HepG2 (cell line): ENCODE data around the gene SRC. TPM values are rescaled to one million over a fixed set of nuclear protein-coding genes. Genes with fewer than 3 reads are reported as not detected.

Source experiments
- CENPBD1 ChIP-seq: sonication (generic); formaldehyde crosslinking; IDR thresholded peaks from 2 replicates; pipeline ENCODE4 v1.8.0; 2022; ENCODE audit warnings: missing genetic modification reagents, low read depth, mild to moderate bottlenecking, borderline replicate concordance
- FUBP1 ChIP-seq: sonication (generic); formaldehyde crosslinking; IDR thresholded peaks from 2 replicates; pipeline ENCODE4 v1.5.1; 2020; ENCODE audit warnings: missing genetic modification reagents, mild to moderate bottlenecking, borderline replicate concordance
- HOXA9 ChIP-seq: sonication (generic); formaldehyde crosslinking; IDR thresholded peaks from 2 replicates; pipeline ENCODE4 v1.8.1; 2022; ENCODE audit warnings: missing genetic modification reagents, mild to moderate bottlenecking, moderate library complexity, borderline replicate concordance
- MXD1 ChIP-seq: sonication (generic); formaldehyde crosslinking; IDR thresholded peaks from 2 replicates; pipeline ENCODE4 v1.4.0; 2020; ENCODE audit warnings: mild to moderate bottlenecking, missing genetic modification reagents
- NKX3-1 ChIP-seq: sonication (generic); formaldehyde crosslinking; IDR thresholded peaks from 2 replicates; pipeline ENCODE4 v1.5.0; 2020; ENCODE audit warnings: missing genetic modification reagents
- NR2F1 ChIP-seq, 2 experiments: fragments of 450-650 bp in 1 of 2; formaldehyde crosslinking in 1 of 2; IDR thresholded peaks; 2 replicates each; pipeline versions ENCODE4 v1.5.0 to v1.6.1; 2016 to 2020; ENCODE audit warnings: mild to moderate bottlenecking in 1 of 2, missing compliant biosample characterization in 1 of 2, missing genetic modification reagents in 1 of 2, moderate library complexity in 1 of 2
- PRMT3 ChIP-seq: sonication (generic); formaldehyde crosslinking; IDR thresholded peaks from 2 replicates; pipeline ENCODE4 v1.8.1; 2022; ENCODE audit warnings: low read depth, mild to moderate bottlenecking, moderate library complexity, missing genetic modification reagents, borderline replicate concordance
- RAD21 ChIP-seq: fragments of 450-650 bp; formaldehyde crosslinking; IDR thresholded peaks from 2 replicates; pipeline ENCODE4 v1.5.0; 2020; ENCODE audit warnings: mild to moderate bottlenecking
- RNF2 ChIP-seq: fragments of 450-650 bp; conservative IDR thresholded peaks from 2 replicates; pipeline ENCODE4 v1.6.1; 2016; ENCODE audit warnings: low read depth
- SIN3A ChIP-seq: IDR thresholded peaks from 2 replicates; pipeline ENCODE4 v1.6.1; 2011; ENCODE audit warnings: low read depth, mild to moderate bottlenecking, control low read depth, low read length, borderline replicate concordance
- SIN3B ChIP-seq: fragments of 150-350 bp; IDR thresholded peaks from 2 replicates; pipeline ENCODE4 v1.6.1; 2014; ENCODE audit warnings: low read length
- SKI ChIP-seq: fragments of 450-650 bp; IDR thresholded peaks from one replicate; pipeline ENCODE4 v1.6.1; 2018; ENCODE audit warnings: mild to moderate bottlenecking; ENCODE audit not compliant: partially characterized antibody
- TAF15 ChIP-seq: fragments of 200-400 bp; formaldehyde crosslinking; IDR thresholded peaks from one replicate; pipeline ENCODE4 v1.6.1; 2018; ENCODE audit warnings: mild to moderate bottlenecking, low read depth, low read length; ENCODE audit not compliant: poor library complexity, severe bottlenecking
- U2AF2 ChIP-seq: fragments of 200-400 bp; formaldehyde crosslinking; IDR thresholded peaks from 2 replicates; pipeline ENCODE4 v1.6.1; 2017; ENCODE audit warnings: low read depth, mild to moderate bottlenecking, low read length
- YY1 ChIP-seq: IDR thresholded peaks from 2 replicates; pipeline ENCODE4 v1.6.1; 2011; ENCODE audit warnings: low read length, low read depth, moderate library complexity, mild to moderate bottlenecking; ENCODE audit not compliant: insufficient read depth, insufficient replicate concordance
- ZBTB38 ChIP-seq: sonication (generic); formaldehyde crosslinking; IDR thresholded peaks from 2 replicates; pipeline ENCODE4 v1.5.1; 2020; ENCODE audit warnings: mild to moderate bottlenecking, missing genetic modification reagents
- ZNF136 ChIP-seq: sonication (generic); formaldehyde crosslinking; IDR thresholded peaks from 2 replicates; pipeline ENCODE4 v1.8.1; 2022; ENCODE audit warnings: low read depth, mild to moderate bottlenecking, moderate library complexity, missing genetic modification reagents
- ZNF18 ChIP-seq: sonication (generic); formaldehyde crosslinking; IDR thresholded peaks from 2 replicates; pipeline ENCODE4 v1.8.0; 2022; ENCODE audit warnings: mild to moderate bottlenecking, missing genetic modification reagents; ENCODE audit not compliant: insufficient replicate concordance
- ZNF337 ChIP-seq: sonication (generic); formaldehyde crosslinking; IDR thresholded peaks from 2 replicates; pipeline ENCODE4 v1.5.1; 2020; ENCODE audit warnings: missing genetic modification reagents, low read depth, mild to moderate bottlenecking, borderline replicate concordance
- ZNF431 ChIP-seq: sonication (generic); formaldehyde crosslinking; IDR thresholded peaks from 2 replicates; pipeline ENCODE4 v1.9.0; 2022; ENCODE audit warnings: missing genetic modification reagents, low read depth, mild to moderate bottlenecking, borderline replicate concordance
- ZNF556 ChIP-seq: sonication (generic); formaldehyde crosslinking; IDR thresholded peaks from 2 replicates; pipeline ENCODE4 v1.4.0; 2020; ENCODE audit warnings: mild to moderate bottlenecking, missing genetic modification reagents, borderline replicate concordance
- ZNF766 ChIP-seq: sonication (generic); formaldehyde crosslinking; IDR thresholded peaks from 2 replicates; pipeline ENCODE4 v1.5.0; 2020; ENCODE audit warnings: missing genetic modification reagents, borderline replicate concordance
- ZNF788 ChIP-seq: sonication (generic); formaldehyde crosslinking; IDR thresholded peaks from 2 replicates; pipeline ENCODE4 v1.5.0; 2020; ENCODE audit warnings: mild to moderate bottlenecking, missing genetic modification reagents, borderline replicate concordance
- ZNF879 ChIP-seq: sonication (generic); formaldehyde crosslinking; IDR thresholded peaks from 2 replicates; pipeline ENCODE4 v1.8.1; 2023; ENCODE audit warnings: missing genetic modification reagents
- ZSCAN12 ChIP-seq: sonication (generic); formaldehyde crosslinking; IDR thresholded peaks from 2 replicates; pipeline ENCODE4 v1.9.0; 2021; ENCODE audit warnings: mild to moderate bottlenecking, missing genetic modification reagents
- ZSCAN20 ChIP-seq: sonication (generic); formaldehyde crosslinking; IDR thresholded peaks from 2 replicates; pipeline ENCODE4 v1.4.0; 2020; ENCODE audit warnings: missing genetic modification reagents, mild to moderate bottlenecking, borderline replicate concordance
- polyA plus RNA-seq, 8 experiments: library from polyadenylated mRNA; depleted of rRNA in 3 of 8; stranded (reverse) in 7 of 8; unstranded in 1 of 8; fragments of >200 nt; fragmentation: Illumina TruSeq in 4 of 8; extraction: Trizol in 4 of 8; gene quantifications; 2 replicates each; pipeline versions ENCODE4 v1.2.1 to v1.2.3, GENCODE V29; 2011 to 2016; ENCODE audit warnings: low read depth in 4 of 8, missing spikeins in 1 of 8, mixed read lengths in 1 of 8; ENCODE audit not compliant: insufficient read depth in 1 of 8
- total RNA-seq, 5 experiments: library from RNA; depleted of rRNA; stranded (reverse); fragments of >200 nt; fragmentation: Illumina TruSeq; extraction: Trizol; gene quantifications; 2 replicates each; pipeline ENCODE4 v1.2.3, GENCODE V29; 2016; ENCODE audit warnings: low read depth in 1 of 5

Gene SRC
- total and polyA plus RNA-seq, 2 of the 13 experiments (the other 11 are each of a cell fraction or from before 2014, with no cell fraction given): 54.7 to 192 TPM

- no peak for TF ChIP-seq FUBP1 (CRISPR knock-in tag)
- TF ChIP-seq ZNF766 (CRISPR knock-in tag): no peak
- TF ChIP-seq PRMT3 (CRISPR knock-in tag): no peak
- no peak for TF ChIP-seq CENPBD1 (CRISPR knock-in tag)
- no peak for TF ChIP-seq HOXA9
- TF ChIP-seq ZNF788 (CRISPR knock-in tag): peak; percentile 91; the same call in 1 of the 2 replicates
- no peak for TF ChIP-seq YY1
- no peak for TF ChIP-seq SIN3B
- TF ChIP-seq TAF15: no peak
- no peak for TF ChIP-seq ZNF879 (CRISPR knock-in tag)
- TF ChIP-seq MXD1 (CRISPR knock-in tag): no peak
- TF ChIP-seq SKI: no peak
- TF ChIP-seq ZNF337 (CRISPR knock-in tag): no peak
- TF ChIP-seq ZNF556 (CRISPR knock-in tag): 0 out of 2 replicates have a peak, but pooled peaks have one; percentile 36
- TF ChIP-seq NR2F1 (CRISPR knock-in tag; IDR thresholded peaks at IDR 0.05): no peak
- no peak for TF ChIP-seq ZNF18
- TF ChIP-seq SIN3A: no peak
- TF ChIP-seq RNF2: no peak
- TF ChIP-seq ZBTB38 (CRISPR knock-in tag): peak; percentile 54; the same call in 1 of the 2 replicates
- no peak for TF ChIP-seq RAD21 (CRISPR knock-in tag)
- no peak for TF ChIP-seq ZSCAN20
- TF ChIP-seq ZNF136 (CRISPR knock-in tag): no peak
- TF ChIP-seq NKX3-1 (CRISPR knock-in tag): no peak
- TF ChIP-seq U2AF2: no peak
- no peak for TF ChIP-seq ZNF431 (CRISPR knock-in tag)
- TF ChIP-seq ZSCAN12 (CRISPR knock-in tag): no peak
Observed at GRCh38 chr20:37343212-37343993, 2.5 kb upstream of the SRC start (continued).
